ENCODE measurements around the gene CPD. TPM values are rescaled to one million over a fixed set of nuclear protein-coding genes. Genes with fewer than 3 reads are reported as not detected.

Gene CPD
- total and polyA plus RNA-seq, 2 of the 13 experiments (the other 11 are each of a cell fraction or from before 2014, with no cell fraction given) = 46.1 to 72.3 TPM

- TF ChIP-seq CTCF (CRISPR knock-in tag; IDR thresholded peaks at IDR 0.05) (0 out of 2 replicates have a peak, but pooled peaks have one; percentile 10), RORA (CRISPR knock-in tag; IDR thresholded peaks at IDR 0.05) (no peak), REXO4 (CRISPR knock-in tag; IDR thresholded peaks at IDR 0.05; ENCODE audit: borderline replicate concordance) (no peak), ZNF850 (CRISPR knock-in tag; conservative IDR thresholded peaks at IDR 0.05) (no peak), RFXAP (CRISPR knock-in tag; IDR thresholded peaks at IDR 0.05; ENCODE audit: borderline replicate concordance) (no peak; the same call in 1 of the 2 replicates), ZNF205 (CRISPR knock-in tag; IDR thresholded peaks at IDR 0.05) (no peak; the same call in 1 of the 2 replicates), ZNF329 (CRISPR knock-in tag; IDR thresholded peaks at IDR 0.05; ENCODE audit: low read depth) (0 out of 2 replicates have a peak, but pooled peaks have one; percentile 53), SOX13 (IDR thresholded peaks at IDR 0.05) (peak; percentile 95), SOX13 (CRISPR knock-in tag; conservative IDR thresholded peaks at IDR 0.05 in 1 of 2, IDR thresholded peaks at IDR 0.05 in 1 of 2) (peak in 1 of 2 experiments; percentile 98; a peak in 2 of 4 replicates), THAP11 (CRISPR knock-in tag; IDR thresholded peaks at IDR 0.05) (peak; percentile 59), ZNF207 (IDR thresholded peaks at IDR 0.05; ENCODE audit: borderline replicate concordance) (no peak), ZNF546 (CRISPR knock-in tag; conservative IDR thresholded peaks at IDR 0.05) (no peak), ZNF549 (CRISPR knock-in tag; IDR thresholded peaks at IDR 0.05) (no peak), MXD1 (CRISPR knock-in tag; IDR thresholded peaks at IDR 0.05) (no peak), ELF1 (CRISPR knock-in tag; IDR thresholded peaks at IDR 0.05) (peak; percentile 58), ZNF616 (CRISPR knock-in tag; IDR thresholded peaks at IDR 0.05; ENCODE audit: low read depth) (0 out of 2 replicates have a peak, but pooled peaks have one; percentile 30), ZNF691 (CRISPR knock-in tag; IDR thresholded peaks at IDR 0.05; ENCODE audit: borderline replicate concordance, low read depth) (no peak), MEIS1 (CRISPR knock-in tag; IDR thresholded peaks at IDR 0.05; ENCODE audit: borderline replicate concordance) (peak; percentile 87), PAX8 (CRISPR knock-in tag; IDR thresholded peaks at IDR 0.05; ENCODE audit: borderline replicate concordance) (no peak), ZBTB3 (CRISPR knock-in tag; IDR thresholded peaks at IDR 0.05; ENCODE audit: borderline replicate concordance, low read depth) (peak; percentile 91), SOX5 (CRISPR knock-in tag; IDR thresholded peaks at IDR 0.05; ENCODE audit: borderline replicate concordance) (peak; percentile 98), ZNF225 (CRISPR knock-in tag; IDR thresholded peaks at IDR 0.05) (no peak), ZNF556 (CRISPR knock-in tag; IDR thresholded peaks at IDR 0.05; ENCODE audit: borderline replicate concordance) (no peak), ZSCAN29 (CRISPR knock-in tag; conservative IDR thresholded peaks at IDR 0.05) (peak; percentile 64; the same call in 1 of the 2 replicates), NKX3-1 (CRISPR knock-in tag; IDR thresholded peaks at IDR 0.05) (0 out of 2 replicates have a peak, but pooled peaks have one; percentile 19)
- TF ChIP-seq, protein P1, sequence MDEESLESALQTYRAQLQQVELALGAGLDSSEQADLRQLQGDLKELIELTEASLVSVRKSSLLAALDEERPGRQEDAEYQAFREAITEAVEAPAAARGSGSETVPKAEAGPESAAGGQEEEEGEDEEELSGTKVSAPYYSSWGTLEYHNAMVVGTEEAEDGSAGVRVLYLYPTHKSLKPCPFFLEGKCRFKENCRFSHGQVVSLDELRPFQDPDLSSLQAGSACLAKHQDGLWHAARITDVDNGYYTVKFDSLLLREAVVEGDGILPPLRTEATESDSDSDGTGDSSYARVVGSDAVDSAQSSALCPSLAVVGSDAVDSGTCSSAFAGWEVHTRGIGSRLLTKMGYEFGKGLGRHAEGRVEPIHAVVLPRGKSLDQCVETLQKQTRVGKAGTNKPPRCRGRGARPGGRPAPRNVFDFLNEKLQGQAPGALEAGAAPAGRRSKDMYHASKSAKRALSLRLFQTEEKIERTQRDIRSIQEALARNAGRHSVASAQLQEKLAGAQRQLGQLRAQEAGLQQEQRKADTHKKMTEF (CRISPR knock-in tag; IDR thresholded peaks at IDR 0.05) = peak; percentile 94
These were observed 34.2 kb upstream of the CPD start (continued) for GRCh38 chr17:30344283-30345088.
